Measurements from ENCODE around the gene SLC6A20. TPM values are rescaled to one million over a fixed set of nuclear protein-coding genes. Genes with fewer than 3 reads are reported as not detected.

Gene SLC6A20
- total RNA-seq, 1 donor from 2014 or later = 0.50 TPM

DNA sequence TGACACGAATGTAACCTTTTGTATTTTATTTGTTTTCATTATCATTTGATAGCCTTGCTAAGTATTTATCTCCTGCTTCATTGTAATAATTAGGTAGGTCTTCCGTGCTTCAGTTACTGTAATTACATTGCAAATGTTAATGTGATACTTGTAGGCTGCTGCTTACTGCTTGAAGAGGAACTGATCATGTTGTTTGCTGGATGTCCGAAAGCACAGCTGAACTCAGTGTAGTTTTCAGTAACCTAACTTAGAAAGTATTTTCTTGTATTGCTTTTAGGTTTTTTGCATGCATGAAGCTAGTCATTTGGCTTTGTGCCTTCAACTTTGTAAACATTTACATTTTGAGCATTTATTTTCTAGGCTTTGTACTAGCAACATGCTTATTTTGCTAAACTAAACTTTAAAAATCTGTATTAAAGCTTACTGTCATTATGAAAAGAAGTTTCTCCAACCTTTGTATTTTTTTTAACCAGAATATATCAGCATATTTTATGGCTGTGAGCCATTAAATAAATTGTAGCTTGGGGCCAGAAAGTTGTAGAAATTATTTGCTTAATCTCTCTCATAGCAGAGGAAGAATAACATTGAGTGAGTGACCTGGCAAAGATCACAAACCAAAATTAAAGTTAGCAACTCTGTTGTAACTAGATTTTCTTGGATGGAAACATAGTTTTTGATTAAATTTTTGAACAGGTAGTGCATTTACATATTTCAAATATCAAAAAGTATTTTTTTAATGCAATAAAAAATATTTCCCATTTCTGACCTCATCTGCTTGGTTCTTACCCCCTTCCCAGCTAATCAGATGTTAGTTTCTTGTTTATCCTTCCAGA lies 76.5 kb downstream of the SLC6A20 start:
- no peak for DNase-seq (ENCODE audit: low read depth)

- DNase-seq (ENCODE audit: low read depth) = no peak
Observed at GRCh38 chr3:45716790-45717336, 79.5 kb downstream of the SLC6A20 start.

- no peak for DNase-seq (ENCODE audit: low read depth)
Observed at GRCh38 chr3:45715945-45716344, 80.4 kb downstream of the SLC6A20 start.

- no peak for DNase-seq (ENCODE audit: low read depth)
Observed at GRCh38 chr3:45712434-45713110, 83.8 kb downstream of the SLC6A20 start.

DNA sequence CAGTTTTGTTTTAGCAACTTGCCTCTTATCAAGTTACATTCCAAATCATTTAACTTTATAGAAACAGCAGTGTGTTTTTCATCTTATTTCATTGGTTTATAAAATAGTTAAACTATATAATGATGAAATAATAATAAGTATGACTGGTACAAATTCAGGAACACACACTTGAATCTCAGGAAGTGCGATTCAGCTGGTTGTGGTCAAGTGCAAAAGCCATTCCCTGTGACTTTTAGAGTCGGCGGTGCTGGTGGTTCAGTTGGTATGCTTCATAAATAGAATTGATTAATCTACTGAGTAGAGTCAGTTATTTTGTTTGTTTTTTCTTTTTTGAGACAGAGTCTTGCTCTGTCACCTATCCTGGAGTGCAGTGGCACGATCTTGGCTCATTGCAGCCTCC lies 84.4 kb downstream of the SLC6A20 start:
- DNase-seq (ENCODE audit: low read depth) = no peak

DNA sequence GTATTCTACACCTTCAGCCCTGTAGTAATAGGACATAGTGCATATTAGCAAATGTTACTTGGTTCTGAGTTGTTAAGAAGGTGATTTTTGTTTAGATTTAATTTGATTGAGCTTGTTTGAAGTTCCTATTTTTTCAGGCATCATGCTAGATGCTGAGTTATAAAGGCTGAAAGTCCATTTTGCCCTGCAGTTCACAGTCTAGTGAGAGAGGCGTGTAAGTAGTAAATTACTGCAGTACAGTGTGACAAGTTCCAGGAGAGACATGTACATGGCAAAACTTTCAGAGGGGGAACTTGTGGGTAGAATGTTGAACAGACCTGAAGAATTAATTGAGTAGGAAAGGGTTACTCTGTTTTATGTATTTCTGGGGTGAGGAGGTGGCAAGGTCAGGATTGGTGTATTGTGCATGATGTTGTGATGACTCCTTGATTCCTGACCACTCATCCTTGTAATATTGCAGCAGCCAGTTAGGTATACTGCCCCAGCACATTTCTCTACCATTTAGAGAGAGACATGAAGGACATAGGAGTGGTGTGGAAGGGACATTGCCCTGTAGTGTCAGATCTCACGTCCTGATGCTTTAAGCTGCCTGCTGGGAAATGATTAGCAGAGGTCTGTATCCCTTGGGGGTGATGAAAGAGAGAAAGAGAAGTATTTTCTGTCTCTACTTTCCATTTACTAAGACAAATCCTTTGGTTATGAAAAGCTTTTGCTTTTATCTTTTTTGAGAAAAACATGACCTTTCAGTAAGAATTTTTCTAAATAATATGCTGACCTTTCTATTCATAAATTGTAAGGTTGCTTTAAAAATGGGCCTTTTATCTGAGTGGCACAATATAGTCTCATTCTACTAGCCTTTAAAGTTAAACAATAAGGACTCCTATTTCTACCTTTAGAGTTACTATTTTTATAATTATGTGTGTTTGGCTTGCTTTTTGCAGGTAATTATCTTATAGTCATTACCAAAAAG lies 90.2 kb downstream of the SLC6A20 start:
- DNase-seq (ENCODE audit: low read depth) = peak; percentile 73

Other genes with a start within 250 kb of the SLC6A20 start
- gene LIMD1, start 201.8 kb downstream of the SLC6A20 start, total RNA-seq = 7.6 and 22.5 TPM in 2 replicates
- gene SACM1L, start 107.1 kb downstream of the SLC6A20 start, total RNA-seq = 29.5 and 76.5 TPM in 2 replicates
- 15.5 and 49.4 TPM in 2 replicates for gene LZTFL1, start 45.6 kb upstream of the SLC6A20 start, total RNA-seq
- 0.35 TPM in 1 of 2 replicates, not detected in the other for gene CCR9, start 90.0 kb upstream of the SLC6A20 start, total RNA-seq
- not detected in 2 replicates for gene CXCR6, start 146.9 kb upstream of the SLC6A20 start, total RNA-seq
- 11.1 and 46.2 TPM in 2 replicates for gene FYCO1, start 199.3 kb upstream of the SLC6A20 start, total RNA-seq
- gene XCR1, start 230.9 kb upstream of the SLC6A20 start, total RNA-seq = not detected in 2 replicates